HT-29 (cell line): ENCODE data around the gene FER1L5. TPM values are rescaled to one million over a fixed set of nuclear protein-coding genes. Genes with fewer than 3 reads are reported as not detected.

ENCODE experiments used
- DNase-seq: peaks from one replicate; pipeline ENCODE4 v3.0.0-alpha.2; 2015; ENCODE audit warnings: low spot score
- total RNA-seq: library from RNA; depleted of rRNA; stranded (reverse); fragments of >200 nt; shearing (Covaris generic); gene quantifications from 2 replicates; pipeline ENCODE4 v1.2.3, GENCODE V29; 2014; rRNA removed

The FER1L5 gene
- total RNA-seq, 1 experiment from 2014 or later: not detected

- peak; percentile 98 for DNase-seq
Measured at GRCh38 chr2:96739633-96740428, 97.3 kb downstream of the FER1L5 start, which contains the start of gene LMAN2L. TSS of gene LMAN2L (minus strand) at chr2:96740064. CDS start at chr2:96740040, 24 bp downstream.

- no peak for DNase-seq
Measured at GRCh38 chr2:96747061-96747617, 104.6 kb downstream of the FER1L5 start.

GRCh38 chr2:96751800-96752199 lies 109.2 kb downstream of the FER1L5 start:
- DNase-seq: no peak

GRCh38 chr2:96753661-96754282 lies 111.2 kb downstream of the FER1L5 start:
- no peak for DNase-seq

GRCh38 chr2:96754317-96754716 lies 111.8 kb downstream of the FER1L5 start:
- no peak for DNase-seq

Other genes with a start within 250 kb of the FER1L5 start
- gene NEURL3, start 137.4 kb upstream of the FER1L5 start, total RNA-seq: 3.8 and 4.3 TPM in 2 replicates
- gene ARID5A, start 106.0 kb upstream of the FER1L5 start, total RNA-seq: 2.5 and 3.2 TPM in 2 replicates
- 21.9 and 31.3 TPM in 2 replicates for gene KANSL3, start 4.5 kb upstream of the FER1L5 start, total RNA-seq
- 12.0 and 12.4 TPM in 2 replicates for gene LMAN2L, start 97.3 kb downstream of the FER1L5 start, total RNA-seq
- gene CNNM4, start 118.1 kb downstream of the FER1L5 start, total RNA-seq: 10.3 and 11.9 TPM in 2 replicates
- 21.2 and 24.9 TPM in 2 replicates for gene CNNM3, start 173.5 kb downstream of the FER1L5 start, total RNA-seq
- 3.5 and 4.1 TPM in 2 replicates for gene ANKRD23, start 201.3 kb downstream of the FER1L5 start, total RNA-seq
- gene ANKRD39, start 215.3 kb downstream of the FER1L5 start, total RNA-seq: 26.8 and 31.7 TPM in 2 replicates
- 8.6 and 8.8 TPM in 2 replicates for gene SEMA4C, start 227.3 kb downstream of the FER1L5 start, total RNA-seq